HUES6 (cell line): Measurements from ENCODE around the gene PTPRM.

Experiments used
- H3K27ac ChIP-seq: 2 replicates; pipeline ENCODE4 v1.7.0; 2013; ENCODE audit warnings: low read depth, mild to moderate bottlenecking, low read length, inconsistent platforms
- H3K27me3 ChIP-seq: 2 replicates; pipeline ENCODE4 v1.6.1; 2013; ENCODE audit warnings: low read length; ENCODE audit not compliant: control insufficient read depth, insufficient read depth
- H3K36me3 ChIP-seq: 2 replicates; pipeline ENCODE4 v1.6.1; 2013; ENCODE audit warnings: low read length; ENCODE audit not compliant: control insufficient read depth, insufficient read depth
- H3K4me1 ChIP-seq: 2 replicates; pipeline ENCODE4 v1.6.1; 2013; ENCODE audit warnings: low read length; ENCODE audit not compliant: control insufficient read depth, insufficient read depth
- H3K4me3 ChIP-seq: 2 replicates; pipeline ENCODE4 v1.5.1; 2013; ENCODE audit warnings: low read depth, low read length
- H3K9ac ChIP-seq: one replicate; pipeline ENCODE4 v1.6.1; 2013; ENCODE audit warnings: mild to moderate bottlenecking, low read length
- H3K9me3 ChIP-seq: 2 replicates; pipeline ENCODE4 v1.6.1; 2013; ENCODE audit warnings: low read depth, low read length; ENCODE audit not compliant: control insufficient read depth, insufficient read depth

Gene PTPRM

DNA sequence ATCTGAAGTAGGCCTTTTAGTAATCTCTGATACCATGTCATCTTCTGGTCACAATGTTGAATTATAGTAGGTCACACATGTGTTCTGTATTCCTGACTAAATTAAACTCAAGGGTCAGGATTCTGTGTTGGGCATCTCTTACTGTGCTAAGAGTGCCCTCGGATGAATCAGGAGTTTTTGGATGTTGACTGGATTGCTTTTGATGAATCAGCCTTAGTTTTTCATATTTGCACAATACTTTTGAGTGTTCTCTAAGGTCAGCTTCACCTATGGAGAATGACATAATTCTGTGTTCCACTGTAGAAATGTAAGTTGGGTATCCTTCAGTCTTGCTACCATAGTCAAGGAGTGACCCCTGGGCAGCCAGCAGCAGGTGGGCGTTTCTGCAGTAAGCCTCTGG lies 190.1 kb downstream of the PTPRM start:
- peaks cover 5% of the 10 kb centered on the region; the same call in 1 of the 2 replicates for H3K4me1 ChIP-seq
- H3K27me3 ChIP-seq, result no peaks in the 10 kb centered on the region
- no peak overlapping the region for H3K27ac ChIP-seq
- H3K4me3 ChIP-seq, result no peak overlapping the region
- no peaks in the 10 kb centered on the region for H3K9me3 ChIP-seq
- H3K9ac ChIP-seq, result no peak overlapping the region
- no peaks in the 10 kb centered on the region for H3K36me3 ChIP-seq

DNA sequence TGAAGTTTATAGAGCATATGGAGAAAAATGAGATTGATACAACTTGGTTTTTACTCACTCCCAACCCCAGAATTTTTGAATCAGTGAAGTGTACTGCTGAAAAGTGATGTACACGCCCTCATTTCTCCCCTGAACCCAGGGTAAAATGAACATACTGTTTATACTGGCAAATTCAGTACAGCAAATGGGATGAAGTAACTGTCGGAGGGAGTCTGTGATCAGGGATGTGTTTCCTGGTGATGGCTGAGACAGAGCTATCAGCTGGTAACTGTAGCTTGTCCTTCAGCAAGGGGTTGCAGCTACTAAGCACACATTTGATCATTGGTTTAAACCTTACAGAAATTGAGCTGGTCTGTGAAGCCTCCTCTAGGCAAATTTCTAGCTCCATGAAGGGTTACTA lies 191.6 kb downstream of the PTPRM start:
- no peaks in the 10 kb centered on the region for H3K36me3 ChIP-seq
- H3K27me3 ChIP-seq, result no peaks in the 10 kb centered on the region
- H3K27ac ChIP-seq, result no peak overlapping the region
- H3K9ac ChIP-seq, result no peak overlapping the region
- H3K9me3 ChIP-seq, result no peaks in the 10 kb centered on the region
- no peak overlapping the region for H3K4me3 ChIP-seq
- peaks cover 5% of the 10 kb centered on the region; the same call in 1 of the 2 replicates for H3K4me1 ChIP-seq

DNA sequence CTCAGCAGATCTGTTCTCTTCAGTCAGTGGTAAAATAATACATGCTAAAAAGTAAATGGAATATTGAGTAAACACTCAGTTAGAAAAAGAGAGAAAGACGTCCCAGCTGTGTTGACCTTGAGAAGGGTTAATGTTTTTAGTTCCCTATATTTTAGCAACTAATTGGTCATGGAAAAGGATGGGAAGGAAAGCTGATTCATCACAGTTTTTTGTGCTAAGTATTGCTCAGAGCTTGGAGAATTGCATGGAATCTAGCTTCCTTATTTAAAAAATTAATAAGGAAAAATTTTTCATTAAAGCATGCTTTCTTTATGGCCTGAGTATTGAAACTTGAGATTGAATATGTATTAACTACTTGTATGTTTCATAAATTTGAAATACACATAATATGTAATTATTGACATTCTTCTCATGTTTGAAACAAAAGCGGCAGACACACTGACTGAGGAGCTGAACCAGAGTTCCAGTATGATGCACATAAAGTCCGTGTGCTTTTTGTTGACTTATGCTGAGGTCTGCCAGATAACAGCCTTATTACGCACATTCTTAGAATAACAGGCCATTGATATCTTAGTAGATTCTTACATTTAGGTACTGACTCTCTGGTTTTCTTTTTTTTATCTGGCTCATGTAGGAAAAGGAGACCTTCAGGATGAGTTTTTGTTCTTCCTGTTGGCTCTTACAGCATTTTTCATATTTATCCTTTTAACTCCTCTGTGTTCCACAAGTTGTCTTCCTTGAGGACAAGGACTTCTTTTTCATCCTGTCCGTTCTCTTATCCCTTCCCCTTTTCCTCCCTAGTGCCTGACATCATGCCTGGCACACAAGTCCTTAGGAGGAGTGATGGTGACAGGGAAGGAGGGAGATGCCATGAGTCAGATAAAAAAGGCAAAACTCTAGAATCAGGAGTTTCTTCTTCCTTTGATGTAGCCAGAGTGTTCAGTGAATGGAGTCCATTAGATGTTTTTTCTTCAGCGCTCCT lies 194.1 kb downstream of the PTPRM start:
- Histone ChIP-seq H3K9me3 (no peaks in the 10 kb centered on the region), H3K36me3 (no peaks in the 10 kb centered on the region), H3K9ac (no peak overlapping the region), H3K4me3 (no peak overlapping the region), H3K4me1 (peaks cover 12% of the 10 kb centered on the region), H3K27me3 (no peaks in the 10 kb centered on the region), H3K27ac (no peak overlapping the region)

DNA sequence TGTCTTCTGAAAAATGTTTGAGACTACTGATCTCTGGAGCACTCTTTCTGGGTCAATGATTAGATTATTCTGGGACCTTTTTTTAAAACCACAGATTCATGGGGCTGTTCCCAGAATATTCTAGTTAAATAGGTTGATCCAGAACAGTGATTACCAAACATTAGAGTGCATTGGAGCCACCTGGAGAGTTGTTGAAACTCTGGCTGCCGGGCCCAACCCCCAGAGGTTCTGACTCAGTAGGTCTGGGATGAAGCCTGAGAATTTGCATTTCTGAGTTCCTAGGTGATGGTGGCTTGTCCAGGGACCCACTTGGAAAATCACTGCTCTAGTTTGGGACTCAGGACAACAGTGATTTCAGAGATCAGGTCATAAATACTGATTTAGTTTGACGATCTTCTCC lies 197.3 kb downstream of the PTPRM start:
- H3K4me3 ChIP-seq, result no peak overlapping the region
- no peaks in the 10 kb centered on the region for H3K9me3 ChIP-seq
- H3K4me1 ChIP-seq, result peaks cover 18% of the 10 kb centered on the region
- H3K9ac ChIP-seq, result no peak overlapping the region
- H3K36me3 ChIP-seq, result no peaks in the 10 kb centered on the region
- no peaks in the 10 kb centered on the region for H3K27me3 ChIP-seq
- no peak overlapping the region for H3K27ac ChIP-seq

DNA sequence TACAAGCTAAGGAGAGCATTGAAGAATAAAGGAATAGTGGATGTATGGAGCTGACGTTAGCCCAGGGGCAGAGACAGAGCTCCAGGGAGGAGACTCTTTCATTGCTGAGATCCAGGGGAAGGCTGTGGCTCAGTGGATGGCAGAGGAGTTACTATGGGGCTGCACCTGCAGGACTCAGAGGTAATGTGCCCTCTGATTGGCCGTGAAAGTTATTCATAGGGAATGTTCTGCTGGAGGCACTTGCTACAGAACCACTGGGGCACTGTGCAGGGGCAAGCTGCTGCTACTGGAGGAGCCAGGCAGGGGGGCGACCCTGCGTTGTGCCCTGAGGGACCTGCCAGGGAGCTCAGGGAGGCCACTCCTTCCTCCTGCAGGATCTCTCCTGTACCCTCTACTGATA lies 199.2 kb downstream of the PTPRM start:
- Histone ChIP-seq H3K4me3 (no peak overlapping the region), H3K27ac (no peak overlapping the region), H3K27me3 (no peaks in the 10 kb centered on the region), H3K36me3 (no peaks in the 10 kb centered on the region), H3K9me3 (no peaks in the 10 kb centered on the region), H3K9ac (no peak overlapping the region), H3K4me1 (peaks cover 18% of the 10 kb centered on the region)

DNA sequence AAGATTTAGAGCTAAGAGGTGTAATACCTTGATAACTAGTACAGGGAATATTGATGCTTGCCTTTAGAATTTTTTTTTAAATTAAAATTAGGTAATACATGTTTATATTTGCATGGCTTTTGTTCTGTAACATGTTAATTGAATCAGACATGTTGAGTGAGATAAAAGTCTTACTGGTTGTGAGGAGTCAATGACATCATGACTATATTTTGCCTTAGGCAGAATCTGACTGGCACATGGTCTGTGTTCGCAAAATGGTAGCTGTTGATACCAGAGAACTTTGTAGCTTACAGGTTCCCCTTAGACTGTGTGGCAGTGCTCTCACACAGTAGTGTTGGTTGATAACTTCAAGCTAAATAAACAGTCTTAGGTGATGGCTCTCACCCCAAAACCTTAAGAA lies 199.7 kb downstream of the PTPRM start:
- no peaks in the 10 kb centered on the region for H3K9me3 ChIP-seq
- no peak overlapping the region for H3K27ac ChIP-seq

DNA sequence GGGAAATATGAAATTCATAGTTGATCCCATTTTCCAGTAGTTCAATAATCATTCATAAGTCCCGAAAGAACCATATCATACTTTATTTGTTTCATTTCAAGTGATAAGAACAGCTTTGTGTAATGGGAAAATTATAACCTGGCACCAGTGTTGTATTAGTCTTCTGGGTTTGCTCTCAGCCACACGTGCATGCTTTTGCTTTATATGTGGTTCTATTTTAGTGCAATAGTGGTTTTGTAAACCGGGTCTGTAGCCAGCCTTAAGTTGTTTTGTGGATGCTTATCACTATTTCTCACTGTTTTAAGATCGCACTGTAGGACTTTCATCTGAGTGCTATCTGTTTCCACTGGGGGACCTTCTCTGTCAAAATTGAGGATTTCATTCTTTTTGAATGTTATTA lies 203.8 kb downstream of the PTPRM start:
- Histone ChIP-seq H3K4me3 (no peak overlapping the region), H3K27ac (no peak overlapping the region), H3K36me3 (no peaks in the 10 kb centered on the region), H3K9ac (no peak overlapping the region), H3K9me3 (no peaks in the 10 kb centered on the region), H3K4me1 (peaks cover 9% of the 10 kb centered on the region; the same call in 1 of the 2 replicates), H3K27me3 (no peaks in the 10 kb centered on the region)

More for the DNA sequence above, 199.7 kb downstream of the PTPRM start:
- peaks cover 18% of the 10 kb centered on the region for H3K4me1 ChIP-seq
- no peaks in the 10 kb centered on the region for H3K36me3 ChIP-seq
- no peaks in the 10 kb centered on the region for H3K27me3 ChIP-seq
- H3K4me3 ChIP-seq, result no peak overlapping the region
- H3K9ac ChIP-seq, result no peak overlapping the region

DNA sequence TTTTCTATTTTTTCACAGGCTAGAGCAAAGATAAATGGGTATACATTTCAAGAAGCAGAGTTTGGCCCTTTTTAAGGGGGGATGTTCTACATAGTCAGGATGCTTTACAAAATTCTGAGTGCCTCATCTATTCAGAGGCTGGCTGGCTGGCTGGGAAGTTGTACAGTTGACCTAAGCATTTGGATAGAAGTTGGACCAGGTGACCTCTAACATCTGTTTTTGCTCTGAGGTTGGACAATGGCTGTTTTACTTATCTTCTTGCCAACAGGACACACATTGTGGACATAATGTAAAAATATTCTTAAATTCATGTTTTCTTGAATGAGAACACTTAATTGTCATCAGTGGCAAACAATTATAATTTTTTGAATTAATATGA lies 205.4 kb downstream of the PTPRM start:
- H3K9ac ChIP-seq, result no peak overlapping the region
- no peaks in the 10 kb centered on the region for H3K27me3 ChIP-seq
- H3K9me3 ChIP-seq, result no peaks in the 10 kb centered on the region
- no peak overlapping the region for H3K27ac ChIP-seq
- H3K36me3 ChIP-seq, result no peaks in the 10 kb centered on the region
- no peaks in the 10 kb centered on the region for H3K4me1 ChIP-seq
- no peak overlapping the region for H3K4me3 ChIP-seq

DNA sequence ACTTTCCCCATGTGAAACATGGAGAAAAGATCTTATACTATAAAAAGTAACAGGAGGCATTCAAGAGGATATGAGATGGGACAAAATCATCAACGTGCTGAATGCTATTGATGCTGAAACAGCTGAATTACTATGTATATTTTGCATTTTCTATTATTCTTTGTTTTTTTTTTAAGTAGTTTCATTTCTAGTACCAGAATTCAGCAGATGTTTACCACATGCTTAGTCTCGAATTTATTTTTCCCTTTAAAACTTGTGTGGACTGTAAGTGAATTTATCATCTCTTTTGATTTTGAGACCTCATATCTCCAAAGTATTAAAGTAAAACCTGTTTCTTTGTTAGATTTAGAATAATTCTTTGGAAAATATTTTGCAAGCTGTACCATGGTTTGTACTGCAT lies 205.8 kb downstream of the PTPRM start:
- no peaks in the 10 kb centered on the region for H3K9me3 ChIP-seq

DNA sequence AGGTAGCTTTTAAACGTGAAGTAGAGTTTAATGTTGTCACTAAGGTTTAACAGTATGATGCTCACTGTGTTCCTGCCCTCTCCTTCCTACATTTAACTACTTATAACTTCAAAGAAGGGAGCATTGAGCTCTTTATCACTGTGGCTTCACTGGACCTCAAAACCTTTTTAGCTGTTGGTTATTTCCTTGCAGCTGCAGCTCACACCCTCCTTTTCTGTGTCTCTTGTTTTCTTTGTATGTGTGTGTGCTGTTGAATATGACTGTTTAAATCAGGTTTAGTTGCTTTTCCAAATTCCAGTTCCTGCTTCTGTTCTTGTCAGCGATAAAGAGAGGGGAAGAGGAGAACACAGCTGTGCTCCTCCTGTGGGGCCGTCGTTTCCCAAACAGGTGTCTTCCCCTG lies 208.0 kb downstream of the PTPRM start:
- H3K4me3 ChIP-seq, result no peak overlapping the region
- H3K9me3 ChIP-seq, result no peaks in the 10 kb centered on the region
- H3K27ac ChIP-seq, result no peak overlapping the region
- H3K36me3 ChIP-seq, result no peaks in the 10 kb centered on the region
- no peak overlapping the region for H3K9ac ChIP-seq
- H3K27me3 ChIP-seq, result no peaks in the 10 kb centered on the region
- H3K4me1 ChIP-seq, result no peaks in the 10 kb centered on the region

More for the DNA sequence above, 205.8 kb downstream of the PTPRM start:
- no peak overlapping the region for H3K27ac ChIP-seq
- H3K9ac ChIP-seq, result no peak overlapping the region
- no peaks in the 10 kb centered on the region for H3K4me1 ChIP-seq
- H3K27me3 ChIP-seq, result no peaks in the 10 kb centered on the region
- H3K4me3 ChIP-seq, result no peak overlapping the region
- no peaks in the 10 kb centered on the region for H3K36me3 ChIP-seq

DNA sequence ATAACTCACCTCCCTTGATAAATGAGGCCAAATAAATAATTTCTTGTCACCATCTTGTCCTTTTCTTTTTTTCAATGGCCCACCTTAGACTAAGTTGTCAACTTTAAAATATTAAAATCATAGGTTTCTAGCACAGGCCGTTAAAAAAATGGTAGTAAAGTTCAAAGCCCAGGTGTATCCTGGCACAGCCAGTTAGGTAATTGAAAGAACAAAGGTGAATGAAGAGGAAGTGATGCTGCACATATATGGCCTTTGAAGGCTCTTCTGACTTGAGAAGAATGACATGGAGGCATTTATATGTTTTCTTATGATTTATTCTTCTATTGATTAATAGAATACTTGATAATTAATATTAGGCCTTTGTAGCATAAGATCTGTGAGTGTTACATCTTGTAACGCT lies 208.7 kb downstream of the PTPRM start:
- H3K4me1 ChIP-seq, result no peaks in the 10 kb centered on the region
- no peak overlapping the region for H3K9ac ChIP-seq
- H3K27ac ChIP-seq, result no peak overlapping the region
- no peaks in the 10 kb centered on the region for H3K36me3 ChIP-seq
- H3K27me3 ChIP-seq, result no peaks in the 10 kb centered on the region
- no peak overlapping the region for H3K4me3 ChIP-seq
- no peaks in the 10 kb centered on the region for H3K9me3 ChIP-seq
